ENCODE data around the gene RTRAF.

RTRAF gene

GRCh38 chr14:52010173-52010693, 20.9 kb downstream of the RTRAF start:
- TF ChIP-seq GABPA (IDR thresholded peaks at IDR 0.05; ENCODE audit: low read depth) (no peak), POLR2AphosphoS5 (IDR thresholded peaks at IDR 0.05; ENCODE audit: low read depth) (no peak), SPI1 (IDR thresholded peaks at IDR 0.05; ENCODE audit: borderline replicate concordance, low read depth) (no peak)
- TF ChIP-seq, protein P1, sequence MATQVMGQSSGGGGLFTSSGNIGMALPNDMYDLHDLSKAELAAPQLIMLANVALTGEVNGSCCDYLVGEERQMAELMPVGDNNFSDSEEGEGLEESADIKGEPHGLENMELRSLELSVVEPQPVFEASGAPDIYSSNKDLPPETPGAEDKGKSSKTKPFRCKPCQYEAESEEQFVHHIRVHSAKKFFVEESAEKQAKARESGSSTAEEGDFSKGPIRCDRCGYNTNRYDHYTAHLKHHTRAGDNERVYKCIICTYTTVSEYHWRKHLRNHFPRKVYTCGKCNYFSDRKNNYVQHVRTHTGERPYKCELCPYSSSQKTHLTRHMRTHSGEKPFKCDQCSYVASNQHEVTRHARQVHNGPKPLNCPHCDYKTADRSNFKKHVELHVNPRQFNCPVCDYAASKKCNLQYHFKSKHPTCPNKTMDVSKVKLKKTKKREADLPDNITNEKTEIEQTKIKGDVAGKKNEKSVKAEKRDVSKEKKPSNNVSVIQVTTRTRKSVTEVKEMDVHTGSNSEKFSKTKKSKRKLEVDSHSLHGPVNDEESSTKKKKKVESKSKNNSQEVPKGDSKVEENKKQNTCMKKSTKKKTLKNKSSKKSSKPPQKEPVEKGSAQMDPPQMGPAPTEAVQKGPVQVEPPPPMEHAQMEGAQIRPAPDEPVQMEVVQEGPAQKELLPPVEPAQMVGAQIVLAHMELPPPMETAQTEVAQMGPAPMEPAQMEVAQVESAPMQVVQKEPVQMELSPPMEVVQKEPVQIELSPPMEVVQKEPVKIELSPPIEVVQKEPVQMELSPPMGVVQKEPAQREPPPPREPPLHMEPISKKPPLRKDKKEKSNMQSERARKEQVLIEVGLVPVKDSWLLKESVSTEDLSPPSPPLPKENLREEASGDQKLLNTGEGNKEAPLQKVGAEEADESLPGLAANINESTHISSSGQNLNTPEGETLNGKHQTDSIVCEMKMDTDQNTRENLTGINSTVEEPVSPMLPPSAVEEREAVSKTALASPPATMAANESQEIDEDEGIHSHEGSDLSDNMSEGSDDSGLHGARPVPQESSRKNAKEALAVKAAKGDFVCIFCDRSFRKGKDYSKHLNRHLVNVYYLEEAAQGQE (IDR thresholded peaks at IDR 0.05; ENCODE audit: insufficient replicate concordance, low read depth), result no peak
- TF ChIP-seq, protein P2, sequence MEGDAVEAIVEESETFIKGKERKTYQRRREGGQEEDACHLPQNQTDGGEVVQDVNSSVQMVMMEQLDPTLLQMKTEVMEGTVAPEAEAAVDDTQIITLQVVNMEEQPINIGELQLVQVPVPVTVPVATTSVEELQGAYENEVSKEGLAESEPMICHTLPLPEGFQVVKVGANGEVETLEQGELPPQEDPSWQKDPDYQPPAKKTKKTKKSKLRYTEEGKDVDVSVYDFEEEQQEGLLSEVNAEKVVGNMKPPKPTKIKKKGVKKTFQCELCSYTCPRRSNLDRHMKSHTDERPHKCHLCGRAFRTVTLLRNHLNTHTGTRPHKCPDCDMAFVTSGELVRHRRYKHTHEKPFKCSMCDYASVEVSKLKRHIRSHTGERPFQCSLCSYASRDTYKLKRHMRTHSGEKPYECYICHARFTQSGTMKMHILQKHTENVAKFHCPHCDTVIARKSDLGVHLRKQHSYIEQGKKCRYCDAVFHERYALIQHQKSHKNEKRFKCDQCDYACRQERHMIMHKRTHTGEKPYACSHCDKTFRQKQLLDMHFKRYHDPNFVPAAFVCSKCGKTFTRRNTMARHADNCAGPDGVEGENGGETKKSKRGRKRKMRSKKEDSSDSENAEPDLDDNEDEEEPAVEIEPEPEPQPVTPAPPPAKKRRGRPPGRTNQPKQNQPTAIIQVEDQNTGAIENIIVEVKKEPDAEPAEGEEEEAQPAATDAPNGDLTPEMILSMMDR (IDR thresholded peaks at IDR 0.05; ENCODE audit: insufficient read depth, low read length), result no peak
- H3K4me3 ChIP-seq (replicated peaks; ENCODE audit: insufficient read depth, low read length), result no peak overlapping the region
- H3K27ac ChIP-seq (replicated peaks), result no peak overlapping the region
- no peak for DNase-seq (ENCODE audit: low read depth in 1 of 2, low spot score in 1 of 2)
- H3K27me3 ChIP-seq (ENCODE audit: insufficient read depth, poor library complexity, severe bottlenecking), result no peaks in the 10 kb centered on the region

GRCh38 chr14:52011523-52011922, 22.2 kb downstream of the RTRAF start:
- Histone ChIP-seq H3K27ac (replicated peaks) (no peak overlapping the region), H3K4me3 (replicated peaks; ENCODE audit: insufficient read depth, low read length) (no peak overlapping the region), H3K27me3 (ENCODE audit: insufficient read depth, poor library complexity, severe bottlenecking) (no peaks in the 10 kb centered on the region)
- no peak for DNase-seq (ENCODE audit: low read depth in 1 of 2, low spot score in 1 of 2)
- TF ChIP-seq POLR2AphosphoS5 (IDR thresholded peaks at IDR 0.05; ENCODE audit: low read depth), result peak; percentile 32; the same call in 1 of the 2 replicates
- TF ChIP-seq, protein P2 (IDR thresholded peaks at IDR 0.05; ENCODE audit: insufficient read depth, low read length), result no peak

- no peak overlapping the region for H3K27ac ChIP-seq (replicated peaks)
- no peaks in the 10 kb centered on the region for H3K27me3 ChIP-seq (ENCODE audit: insufficient read depth, poor library complexity, severe bottlenecking)
- H3K4me3 ChIP-seq (replicated peaks; ENCODE audit: insufficient read depth, low read length), result no peak overlapping the region
- TF ChIP-seq POLR2AphosphoS5 (IDR thresholded peaks at IDR 0.05; ENCODE audit: low read depth), result no peak
- no peak for TF ChIP-seq SPI1 (IDR thresholded peaks at IDR 0.05; ENCODE audit: borderline replicate concordance, low read depth)
- TF ChIP-seq, protein P1 (IDR thresholded peaks at IDR 0.05; ENCODE audit: insufficient replicate concordance, low read depth), result no peak
- TF ChIP-seq GABPA (IDR thresholded peaks at IDR 0.05; ENCODE audit: low read depth), result no peak
- TF ChIP-seq, protein P2 (IDR thresholded peaks at IDR 0.05; ENCODE audit: insufficient read depth, low read length), result no peak
- no peak for DNase-seq (ENCODE audit: low read depth in 1 of 2, low spot score in 1 of 2)
Measured at GRCh38 chr14:52012635-52013034, 23.3 kb downstream of the RTRAF start.

DNA sequence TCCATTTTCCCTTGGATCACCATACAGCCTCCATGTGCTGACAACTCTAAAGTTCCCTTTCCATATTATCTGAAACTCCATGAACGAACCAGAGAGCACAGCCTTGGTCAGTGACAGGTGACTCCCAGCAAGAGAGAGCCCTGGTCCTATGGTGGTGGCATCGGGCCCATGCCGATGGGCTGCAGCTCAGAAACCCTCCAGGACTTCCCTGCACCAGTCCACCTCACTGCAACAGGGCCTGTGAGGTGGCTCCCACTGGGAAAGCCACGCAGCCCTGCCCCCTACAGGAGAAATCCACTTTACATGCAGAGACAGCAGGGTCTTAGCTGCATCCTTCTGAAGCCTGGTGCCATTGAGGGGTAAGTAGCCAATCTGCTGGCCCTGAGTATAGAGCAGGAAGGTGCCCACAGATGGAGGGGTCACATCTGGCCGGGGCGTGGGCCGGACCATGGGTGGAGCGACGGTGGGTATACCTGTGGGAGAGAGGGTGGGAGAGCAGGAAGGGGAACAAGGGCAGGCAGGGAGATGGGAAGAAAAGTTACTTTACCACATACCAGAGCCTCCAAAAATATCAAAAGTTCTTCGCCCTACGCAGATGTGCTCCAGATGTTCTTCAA, 24.7 kb downstream of the RTRAF start:
- DNase-seq (ENCODE audit: low read depth in 1 of 2, low spot score in 1 of 2), result no peak
- no peaks in the 10 kb centered on the region for H3K27me3 ChIP-seq (ENCODE audit: insufficient read depth, poor library complexity, severe bottlenecking)
- TF ChIP-seq GABPA (IDR thresholded peaks at IDR 0.05; ENCODE audit: low read depth), result no peak
- no peak for TF ChIP-seq SPI1 (IDR thresholded peaks at IDR 0.05; ENCODE audit: borderline replicate concordance, low read depth)
- TF ChIP-seq, protein P1 (IDR thresholded peaks at IDR 0.05; ENCODE audit: insufficient replicate concordance, low read depth), result no peak
- TF ChIP-seq POLR2AphosphoS5 (IDR thresholded peaks at IDR 0.05; ENCODE audit: low read depth), result no peak
- TF ChIP-seq, protein P2 (IDR thresholded peaks at IDR 0.05; ENCODE audit: insufficient read depth, low read length), result no peak
- H3K4me3 ChIP-seq (replicated peaks; ENCODE audit: insufficient read depth, low read length), result no peak overlapping the region
- no peak overlapping the region for H3K27ac ChIP-seq (replicated peaks)

Measured in HL-60 (cell line).